Stimulated activated CD4-positive, alpha-beta T cell treated with anti-CD3 and anti-CD28 coated beads, Interleukin-1b, Interleukin-23, amount 100 ng/mL, for 48 hours (primary cell): ENCODE results near the gene GDNF.
A peak's percentile ranks its signal among the peaks of the same experiment; 100 is the strongest.

ENCODE experiments used
- DNase-seq: peaks from one replicate; pipeline ENCODE4 v3.0.0-alpha.2; 2020

GDNF gene

DNA sequence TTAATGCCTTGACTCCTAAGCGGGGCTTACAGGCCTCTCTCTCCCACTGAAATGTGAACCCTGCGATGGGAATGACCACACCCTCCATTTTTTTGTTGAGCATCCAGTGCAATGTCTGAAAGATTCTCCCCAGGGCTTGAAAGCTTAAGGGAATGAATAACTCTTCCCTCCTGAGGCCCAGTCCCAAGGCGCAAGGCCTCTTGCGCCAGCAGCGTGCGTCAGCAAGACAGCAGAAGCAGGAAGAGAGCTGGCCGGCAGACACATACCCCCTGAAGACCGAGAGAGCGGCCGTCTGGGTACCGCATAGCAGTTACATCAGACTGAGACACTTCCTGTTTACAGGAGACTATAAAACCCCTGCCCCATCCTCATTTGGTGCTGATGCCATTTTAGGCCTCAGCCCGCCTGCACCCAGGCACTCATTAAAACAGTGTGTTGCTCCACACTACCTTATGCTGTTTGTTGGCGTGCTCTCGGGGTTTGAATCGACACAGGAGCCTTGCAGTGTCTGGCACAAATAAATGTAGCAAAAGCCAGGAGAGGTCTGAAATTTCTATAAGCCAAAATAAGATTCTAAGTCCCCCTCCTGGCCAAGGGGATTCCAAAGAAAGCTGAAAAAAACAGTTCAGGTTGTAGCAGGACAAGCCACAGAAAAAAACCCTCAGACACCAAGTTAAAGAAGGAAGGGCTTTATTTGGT, 62.3 kb downstream of the GDNF start:
- no peak for DNase-seq

DNA sequence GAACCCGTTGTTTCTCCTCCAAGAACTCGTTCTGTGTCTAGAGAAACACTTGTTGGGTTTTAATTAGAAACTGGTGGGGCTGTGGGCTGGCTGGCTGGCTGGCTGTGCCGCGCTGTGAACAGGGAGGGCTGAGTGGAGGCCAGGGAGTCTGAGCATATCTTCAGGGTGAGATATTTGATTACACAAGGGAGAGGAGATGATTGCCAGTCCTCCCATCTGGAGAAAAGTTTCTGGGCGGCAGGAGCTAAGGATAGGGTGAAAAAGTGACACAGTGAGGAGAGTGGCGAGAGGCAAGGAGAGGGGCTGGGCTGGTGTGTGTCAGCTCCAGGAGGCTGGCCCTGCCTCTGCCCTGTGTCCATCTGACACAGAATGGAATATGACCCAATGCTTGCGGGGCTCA, 63.0 kb downstream of the GDNF start:
- no peak for DNase-seq

DNA sequence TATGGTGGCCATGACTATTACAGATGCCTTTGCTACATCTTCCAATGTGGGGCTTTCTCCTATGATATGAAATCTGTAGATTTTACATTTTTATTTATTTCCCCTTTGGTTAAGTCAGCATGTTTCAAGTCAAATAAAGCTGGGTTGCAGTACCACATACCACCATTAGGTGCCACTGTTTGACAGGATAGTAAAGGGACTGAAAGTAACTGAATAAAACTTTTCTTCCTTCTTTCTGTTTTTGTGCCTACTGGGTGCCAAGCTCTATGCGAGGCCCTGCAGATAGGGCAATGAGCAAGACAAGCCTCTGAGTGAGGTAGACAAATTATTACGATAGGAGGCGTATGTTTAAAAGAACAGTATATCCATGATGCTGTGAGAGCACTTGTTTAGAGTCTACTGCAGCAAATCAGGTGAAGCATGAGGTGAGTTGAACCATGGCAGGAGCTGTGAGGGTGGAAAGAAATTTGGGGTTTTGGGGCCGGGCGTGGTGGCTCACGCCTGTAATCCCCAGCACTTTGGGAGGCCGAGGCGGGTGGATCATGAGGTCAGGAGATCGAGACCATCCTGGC, 64.8 kb downstream of the GDNF start:
- peak; percentile 30 for DNase-seq

DNA sequence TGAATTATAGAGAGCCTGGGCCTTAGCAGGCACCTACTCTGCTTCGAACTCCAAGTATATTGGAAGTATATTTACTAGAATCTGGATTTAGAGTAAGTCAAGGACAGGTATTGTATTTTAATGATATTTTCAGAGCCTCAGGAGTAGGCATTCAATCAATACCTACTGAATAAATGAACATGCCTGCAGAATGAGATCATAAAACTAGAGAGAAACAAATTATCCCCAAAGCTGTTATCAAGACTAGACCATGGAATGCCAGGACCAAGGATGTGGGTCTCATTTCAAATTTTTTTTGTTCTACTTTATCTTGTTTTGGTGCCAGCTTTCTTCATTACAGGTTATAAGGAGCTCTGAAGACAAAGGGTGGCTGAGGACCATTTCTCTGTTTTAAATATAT, 66.0 kb downstream of the GDNF start:
- DNase-seq = no peak

DNA sequence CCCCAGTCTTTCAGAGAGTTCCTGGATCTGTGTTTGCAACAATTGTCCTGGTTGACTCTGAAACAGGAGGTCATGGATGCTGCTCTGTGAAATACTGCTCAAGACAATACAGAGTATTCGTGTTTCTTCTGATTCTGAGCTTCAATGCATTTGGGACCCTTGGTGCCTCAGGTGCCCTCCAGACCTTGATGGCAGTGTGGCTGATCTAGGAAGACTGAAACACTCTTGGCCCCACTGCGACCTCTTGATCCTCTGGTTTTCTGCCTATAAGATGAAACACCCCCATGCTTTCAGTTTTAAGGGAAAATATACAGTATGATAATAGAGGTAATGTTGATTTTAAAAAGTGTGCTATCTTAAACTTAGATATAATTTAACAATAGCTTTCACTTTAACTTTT, 67.6 kb downstream of the GDNF start:
- no peak for DNase-seq

DNA sequence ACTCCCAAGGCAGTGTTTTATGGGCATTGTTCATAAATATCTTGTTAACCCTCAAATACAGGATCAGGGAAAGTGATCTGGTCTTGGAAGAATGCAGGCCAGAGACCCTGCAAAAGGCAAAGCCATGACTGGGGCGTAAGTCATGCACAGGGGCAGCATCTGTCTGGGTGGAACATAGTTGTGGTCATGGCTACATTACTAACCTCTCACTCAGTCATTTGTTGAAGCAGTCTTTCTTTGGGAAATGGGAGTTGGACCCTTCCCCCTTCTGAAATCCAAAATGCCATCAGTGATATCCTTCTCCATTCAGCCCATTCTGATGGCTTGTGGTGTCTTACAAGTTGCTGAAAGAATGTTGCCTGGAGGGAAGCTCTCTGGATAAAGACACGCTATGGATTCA, 68.1 kb downstream of the GDNF start:
- no peak for DNase-seq

DNA sequence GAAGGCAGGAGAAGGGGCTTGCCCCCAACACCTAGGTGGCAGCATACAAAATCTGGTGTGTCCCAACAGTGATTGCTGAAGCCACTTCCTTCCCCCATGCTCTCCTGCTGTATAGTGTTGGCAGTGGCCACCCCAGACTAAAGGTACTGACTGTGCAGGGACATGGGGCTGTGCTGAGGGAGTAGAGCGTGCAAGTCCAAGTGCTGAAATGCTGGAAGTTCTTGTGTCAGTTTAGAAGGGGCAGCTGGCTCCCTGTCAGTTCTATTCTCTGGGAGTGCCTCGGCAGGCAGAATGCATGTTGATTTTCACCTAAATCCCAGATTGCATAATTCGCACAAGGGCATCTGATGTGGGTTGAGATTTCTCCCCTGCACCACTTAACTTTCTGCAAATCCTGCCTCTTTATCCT, 68.6 kb downstream of the GDNF start:
- no peak for DNase-seq

DNA sequence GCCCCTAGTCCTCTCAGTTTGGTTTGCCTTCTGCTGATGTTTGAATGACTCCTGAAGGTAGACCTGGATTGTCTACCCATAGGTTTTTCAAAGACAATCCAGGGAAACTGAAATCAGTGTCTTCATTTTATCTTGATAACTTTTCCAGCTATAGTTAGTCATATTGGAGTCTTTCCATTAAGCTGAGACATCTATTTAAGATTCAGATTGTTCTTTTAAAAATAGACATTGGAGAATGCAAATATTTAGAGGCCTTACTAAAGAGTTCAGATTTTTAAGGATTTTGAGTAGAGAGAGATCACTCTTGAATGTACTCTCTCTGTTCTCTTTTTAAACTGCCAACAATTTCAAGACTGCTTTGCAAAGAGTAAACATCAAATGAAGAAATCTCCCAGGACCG, 69.1 kb downstream of the GDNF start:
- no peak for DNase-seq

DNA sequence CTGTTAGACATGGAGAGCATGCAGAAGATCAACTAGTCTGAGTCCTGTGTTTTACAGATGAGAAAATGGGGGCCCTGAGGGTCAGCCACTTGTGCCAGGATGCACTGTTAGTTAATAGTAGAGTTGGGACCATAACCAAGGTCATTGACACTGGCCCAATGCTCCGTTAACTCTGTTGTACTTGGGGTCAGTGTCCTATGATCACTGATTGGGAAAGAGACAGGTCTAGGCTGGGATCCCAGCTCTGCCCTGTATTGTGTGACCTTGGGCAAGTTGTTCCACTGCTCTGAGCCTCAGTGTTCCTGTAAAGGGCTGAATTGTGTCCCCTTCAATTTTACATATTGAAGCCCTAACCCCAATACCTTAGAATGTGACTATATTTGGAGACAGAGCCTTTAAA, 70.0 kb downstream of the GDNF start:
- DNase-seq = no peak

DNA sequence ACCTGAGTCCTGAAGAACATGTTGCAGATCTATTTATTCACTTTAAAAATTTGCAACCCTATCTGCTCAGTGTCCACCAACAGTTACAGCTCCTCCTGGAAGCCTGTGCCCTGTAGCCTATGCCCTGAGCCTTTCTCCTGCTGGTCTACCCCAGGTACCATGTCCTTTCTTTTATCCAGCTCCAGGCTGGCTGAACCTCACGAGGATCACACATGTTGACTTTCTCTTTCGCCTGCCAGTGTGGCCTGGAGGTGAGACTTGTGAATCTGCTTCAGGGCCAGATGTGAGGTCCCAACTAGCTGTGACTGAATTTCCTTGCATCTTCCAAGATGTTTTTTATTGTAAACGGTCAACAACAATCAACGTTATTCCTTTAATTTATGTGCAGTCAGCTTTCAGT, 70.7 kb downstream of the GDNF start:
- no peak for DNase-seq

DNA sequence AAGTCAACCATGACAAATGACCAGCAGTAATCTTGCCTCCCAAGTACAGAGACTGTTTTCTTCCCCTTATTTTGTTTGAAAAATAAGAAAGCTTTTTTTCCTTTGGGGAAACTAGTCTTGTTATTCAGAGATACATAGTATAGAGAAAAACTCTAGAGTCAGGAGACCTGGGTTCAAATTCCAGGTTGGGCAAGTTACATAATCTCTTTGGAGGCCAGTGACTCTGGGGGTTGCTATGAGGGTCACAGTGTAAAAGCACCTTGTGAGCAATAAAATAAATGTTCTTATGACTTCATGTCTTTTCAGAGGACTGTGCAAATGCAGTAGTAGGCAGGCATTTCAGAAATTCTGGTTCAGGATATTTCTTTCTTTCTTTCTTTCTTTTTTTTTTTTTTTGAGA, 71.5 kb downstream of the GDNF start:
- no peak for DNase-seq

DNA sequence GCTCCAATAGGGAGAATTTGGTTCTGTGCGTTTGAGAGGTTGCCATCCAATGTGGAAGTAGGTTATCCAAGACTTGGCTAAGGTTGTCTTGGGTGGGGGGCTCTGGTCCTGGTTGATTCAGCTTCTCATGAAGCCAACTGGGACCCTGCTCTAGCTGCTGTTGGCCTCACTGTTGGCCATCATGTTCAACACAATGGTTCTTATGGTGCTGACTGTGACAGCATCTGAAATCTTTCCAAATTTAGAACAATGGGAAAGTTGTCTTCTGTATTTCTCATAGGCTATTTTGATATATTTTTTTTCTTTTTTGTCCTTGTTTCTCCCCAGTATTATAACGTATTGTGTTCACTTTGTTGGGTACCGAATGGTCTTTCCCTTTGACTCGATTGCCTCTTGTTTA, 71.9 kb downstream of the GDNF start:
- no peak for DNase-seq

DNA sequence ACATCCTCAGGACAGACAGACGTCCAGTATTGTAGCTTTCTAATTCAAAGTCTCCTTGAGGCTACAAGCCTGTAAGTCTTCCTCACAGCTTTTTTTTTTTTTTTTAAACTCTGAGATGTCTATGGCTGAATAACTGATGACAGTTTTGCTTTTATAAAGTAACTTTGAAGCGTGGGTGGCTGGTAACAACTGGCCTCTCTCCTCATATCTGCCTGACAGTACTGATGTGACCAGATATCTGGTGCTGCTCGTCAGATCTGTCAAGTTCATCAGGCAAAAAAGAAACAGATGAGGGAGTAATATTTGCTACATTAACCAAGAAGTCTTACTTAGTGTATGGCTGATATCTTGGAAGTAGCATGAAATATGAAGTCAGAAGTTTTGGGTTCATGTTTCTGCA, 72.6 kb downstream of the GDNF start:
- DNase-seq = no peak
